H9 (cell line): ENCODE data around the gene KCNN3. TPM values are rescaled to one million over a fixed set of nuclear protein-coding genes. Genes with fewer than 3 reads are reported as not detected.

ENCODE experiments used
- DNase-seq: peaks from one replicate; pipeline ENCODE4 v3.0.0-alpha.2; 2017
- H2AFZ ChIP-seq: one replicate; pipeline ENCODE4 v1.6.1; 2013; ENCODE audit warnings: mild to moderate bottlenecking, low read length, control low read depth, moderate library complexity
- H2AK5ac ChIP-seq: 2 replicates; pipeline ENCODE4 v1.6.1; 2013; ENCODE audit warnings: low read length, control low read depth, mixed read lengths; ENCODE audit not compliant: insufficient read length
- H2BK120ac ChIP-seq: one replicate; pipeline ENCODE4 v1.6.1; 2013; ENCODE audit warnings: low read depth, mild to moderate bottlenecking, low read length, control low read depth, inconsistent platforms; ENCODE audit not compliant: poor library complexity, severe bottlenecking
- H2BK12ac ChIP-seq: 2 replicates; pipeline ENCODE4 v1.6.1; 2013; ENCODE audit warnings: low read length, control low read depth, mixed read lengths, low read depth; ENCODE audit not compliant: insufficient read length
- H2BK15ac ChIP-seq: 2 replicates; pipeline ENCODE4 v1.6.1; 2013; ENCODE audit warnings: low read depth, low read length, control low read depth
- H2BK20ac ChIP-seq: one replicate; pipeline ENCODE4 v1.6.1; 2013; ENCODE audit warnings: low read depth, mild to moderate bottlenecking, low read length, control low read depth, inconsistent platforms; ENCODE audit not compliant: poor library complexity, severe bottlenecking
- H2BK5ac ChIP-seq: 2 replicates; pipeline ENCODE4 v1.6.1; 2013; ENCODE audit warnings: low read length, control low read depth, mixed read lengths; ENCODE audit not compliant: insufficient read length
- H3K14ac ChIP-seq: 2 replicates; pipeline ENCODE4 v1.6.1; 2013; ENCODE audit warnings: low read length, control low read depth; ENCODE audit not compliant: insufficient read depth
- H3K18ac ChIP-seq: 2 replicates; pipeline ENCODE4 v1.6.1; 2013; ENCODE audit warnings: low read depth, mild to moderate bottlenecking, mixed read lengths, low read length, control low read depth; ENCODE audit not compliant: insufficient read length
- H3K23ac ChIP-seq: 2 replicates; pipeline ENCODE4 v1.6.1; 2013; ENCODE audit warnings: low read length, control low read depth, mixed read lengths, low read depth; ENCODE audit not compliant: insufficient read length
- H3K23me2 ChIP-seq: 2 replicates; pipeline ENCODE4 v1.6.1; 2013; ENCODE audit warnings: low read depth, mild to moderate bottlenecking, mixed read lengths, low read length, control low read depth; ENCODE audit not compliant: insufficient read length, poor library complexity, severe bottlenecking
- H3K27ac ChIP-seq: 2 replicates; pipeline ENCODE4 v1.5.1; 2013; ENCODE audit warnings: low read length, control low read depth, mixed read lengths, low read depth; ENCODE audit not compliant: insufficient read length
- H3K27me3 ChIP-seq: 2 replicates; pipeline ENCODE4 v1.6.1; 2013; ENCODE audit warnings: low read length, control low read depth, inconsistent platforms; ENCODE audit not compliant: insufficient read depth
- H3K4ac ChIP-seq: 2 replicates; pipeline ENCODE4 v1.6.1; 2013; ENCODE audit warnings: low read depth, mild to moderate bottlenecking, control low read depth, inconsistent platforms, low read length, moderate library complexity
- H3K4me1 ChIP-seq: 2 replicates; pipeline ENCODE4 v1.6.1; 2013; ENCODE audit warnings: low read length, control low read depth, inconsistent platforms; ENCODE audit not compliant: insufficient read depth
- H3K4me2 ChIP-seq: 2 replicates; pipeline ENCODE4 v1.6.1; 2013; ENCODE audit warnings: low read length, control low read depth, mixed read lengths; ENCODE audit not compliant: insufficient read length, insufficient read depth
- H3K56ac ChIP-seq: 2 replicates; pipeline ENCODE4 v1.6.1; 2013; ENCODE audit warnings: low read depth, mild to moderate bottlenecking, mixed read lengths, low read length, control low read depth; ENCODE audit not compliant: insufficient read length
- H3K79me1 ChIP-seq: 2 replicates; pipeline ENCODE4 v1.6.1; 2013; ENCODE audit warnings: low read depth, mild to moderate bottlenecking, moderate library complexity, low read length, control low read depth, inconsistent platforms; ENCODE audit not compliant: insufficient read depth, poor library complexity, severe bottlenecking
- H3K79me2 ChIP-seq: 2 replicates; pipeline ENCODE4 v1.6.1; 2013; ENCODE audit warnings: low read length, control low read depth, inconsistent platforms; ENCODE audit not compliant: insufficient read depth
- H3K9ac ChIP-seq: 2 replicates; pipeline ENCODE4 v1.6.1; 2013; ENCODE audit warnings: low read length, control low read depth, mixed read lengths; ENCODE audit not compliant: insufficient read length; ENCODE audit errors: extremely low read depth
- H3K9me3 ChIP-seq: one replicate; pipeline ENCODE4 v1.6.1; 2013; ENCODE audit warnings: low read depth, low read length, inconsistent platforms; ENCODE audit not compliant: control insufficient read depth
- H3T11ph ChIP-seq: one replicate; pipeline ENCODE4 v1.6.1; 2013; ENCODE audit warnings: mild to moderate bottlenecking, low read length, control low read depth, inconsistent platforms
- H4K20me1 ChIP-seq: one replicate; pipeline ENCODE4 v1.6.1; 2013; ENCODE audit not compliant: control insufficient read depth, insufficient read length, insufficient read depth
- H4K5ac ChIP-seq: 2 replicates; pipeline ENCODE4 v1.6.1; 2013; ENCODE audit warnings: low read depth, mild to moderate bottlenecking, mixed read lengths, low read length, control low read depth; ENCODE audit not compliant: insufficient read length
- H4K8ac ChIP-seq: replicated peaks from 2 replicates; pipeline ENCODE4 v1.6.1; 2013; ENCODE audit warnings: low read length, control low read depth, mixed read lengths, low read depth; ENCODE audit not compliant: insufficient read length
- H4K91ac ChIP-seq: 2 replicates; pipeline ENCODE4 v1.6.1; 2013; ENCODE audit warnings: low read depth, mild to moderate bottlenecking, moderate library complexity, mixed read lengths, low read length, control low read depth; ENCODE audit not compliant: insufficient read length
- H3K27ac Mint-ChIP-seq, 3 experiments: 2 replicates in 2 of 3; 3 replicates in 1 of 3; pipeline ENCODE4 v1.8.0; 2020 to 2021; ENCODE audit warnings: mixed read lengths in 3 of 3, mild to moderate bottlenecking in 1 of 3, moderate library complexity in 1 of 3
- H3K27me3 Mint-ChIP-seq: 2 replicates; pipeline ENCODE4 v1.8.0; 2021; ENCODE audit warnings: low read depth, mild to moderate bottlenecking, moderate library complexity, mixed read lengths
- H3K36me3 Mint-ChIP-seq, 3 experiments: 2 replicates in 2 of 3; 3 replicates in 1 of 3; pipeline ENCODE4 v1.8.0; 2020 to 2021; ENCODE audit warnings: low read depth in 3 of 3, mixed read lengths in 3 of 3; ENCODE audit not compliant: insufficient read depth in 1 of 3
- H3K4me1 Mint-ChIP-seq, 2 experiments: 2 replicates each; pipeline ENCODE4 v1.8.0; 2020; ENCODE audit warnings: mixed read lengths in 2 of 2
- H3K4me3 Mint-ChIP-seq, 2 experiments: 2 replicates in 1 of 2; 3 replicates in 1 of 2; pipeline ENCODE4 v1.8.0; 2020 to 2021; ENCODE audit warnings: mild to moderate bottlenecking in 2 of 2, mixed read lengths in 2 of 2, moderate library complexity in 1 of 2
- H3K9me3 Mint-ChIP-seq, 2 experiments: 2 replicates in 1 of 2; 3 replicates in 1 of 2; pipeline ENCODE4 v1.8.0; 2020; ENCODE audit warnings: mild to moderate bottlenecking in 2 of 2, mixed read lengths in 2 of 2, moderate library complexity in 1 of 2
- CTCF ChIP-seq: fragments of 200-600 bp; sonication (generic); conservative IDR thresholded peaks from 3 replicates; pipeline ENCODE4 v1.8.0; 2021; ENCODE audit warnings: antibody characterized with exemption, mild to moderate bottlenecking
- WGBS: extraction: QIAGEN DNeasy Blood & Tissue Kit; methylation state at CpG from one replicate; pipeline ENCODE4 v1.1.7; 2013; ENCODE audit warnings: missing lambda C conversion rate, low lambda C conversion rate, mixed read lengths; ENCODE audit not compliant: insufficient read length; ENCODE audit errors: extremely low coverage; 5-methylcytosine and 5-hydroxymethylcytosine counted together
- total RNA-seq: library from RNA; stranded (reverse); gene quantifications from 2 replicates; pipeline ENCODE4 v1.2.1, GENCODE V29; 2021

The KCNN3 gene
- total RNA-seq, 1 experiment from 2014 or later: 0.83 TPM

DNA sequence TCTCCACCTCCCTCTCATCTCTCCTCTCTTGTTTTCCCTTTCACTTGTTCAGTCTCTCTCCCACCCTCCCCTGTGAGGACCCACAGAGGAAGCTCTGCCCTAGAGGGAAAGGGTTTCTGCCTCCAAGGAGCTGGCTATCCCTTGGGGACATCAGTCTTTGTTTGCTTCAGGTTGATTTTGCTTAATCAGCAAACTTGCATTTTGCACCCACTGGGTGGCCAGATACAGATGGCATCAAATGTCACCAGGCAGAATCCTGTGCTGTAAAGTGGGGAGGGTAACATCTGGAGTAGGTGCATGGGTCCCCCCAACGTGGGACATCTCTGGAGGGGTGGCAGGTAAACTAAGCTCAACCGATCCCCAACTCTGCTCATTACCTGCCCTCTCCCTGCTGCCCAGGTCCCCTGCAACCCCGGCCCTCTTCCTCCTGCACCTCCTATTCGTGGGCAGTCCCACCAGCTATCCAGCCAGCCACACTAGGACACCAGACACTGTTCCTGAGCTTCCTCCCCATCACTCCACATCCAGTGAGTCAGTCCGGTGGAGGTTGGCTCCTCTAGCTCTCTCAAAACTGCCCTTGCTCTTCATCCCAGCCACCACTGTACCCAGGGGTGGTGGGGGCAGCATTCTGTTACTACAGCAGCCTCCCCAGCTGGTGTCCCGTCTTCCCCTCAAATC is 123.3 kb downstream of the KCNN3 start:
- Histone ChIP-seq H3K14ac (peak overlapping the region; percentile 28; the same call in 1 of the 2 replicates), H3K4me2 (no peak overlapping the region), H2AFZ (no peak overlapping the region), H2BK15ac (no peak overlapping the region), H3K18ac (no peak overlapping the region), H3T11ph (no peak overlapping the region), H4K8ac (no peak overlapping the region), H4K20me1 (no peaks in the 10 kb centered on the region), H2BK20ac (no peak overlapping the region), H4K91ac (no peak overlapping the region), H3K27ac (no peak overlapping the region), H3K4ac (no peak overlapping the region), H3K56ac (no peak overlapping the region), H2BK5ac (no peak overlapping the region), H3K23ac (no peak overlapping the region), H2BK120ac (no peak overlapping the region), H2BK12ac (no peak overlapping the region), H3K27me3 (no peaks in the 10 kb centered on the region), H3K9me3 (no peaks in the 10 kb centered on the region), H3K9ac (no peak overlapping the region), H4K5ac (no peak overlapping the region), H3K23me2 (no peaks in the 10 kb centered on the region), H3K79me2 (no peaks in the 10 kb centered on the region), H3K79me1 (no peaks in the 10 kb centered on the region), H2AK5ac (no peak overlapping the region), H3K4me1 (peaks cover 10% of the 10 kb centered on the region; the same call in 1 of the 2 replicates)
- no peak overlapping the region for H3K27ac Mint-ChIP-seq
- peaks cover 0 to under 1% (median 0%) of the 10 kb centered on the region in 3 experiments; a peak in 1 of 7 replicates for H3K36me3 Mint-ChIP-seq
- no peak for TF ChIP-seq CTCF
- H3K9me3 Mint-ChIP-seq: peaks cover 2% of the 10 kb centered on the region in 2 experiments; a peak in 1 of 5 replicates
- H3K4me1 Mint-ChIP-seq: peaks cover 71 to 77% of the 10 kb centered on the region in 2 experiments
- no CpG with 5 or more reads among the region's 6 CpGs for WGBS
- H3K27me3 Mint-ChIP-seq: peaks cover 4% of the 10 kb centered on the region
- no peak for DNase-seq
- no peak overlapping the region for H3K4me3 Mint-ChIP-seq
